NCI-H1694 (cell line): ENCODE data around the gene TUBE1.
"Not testable (repeated sequence)": the region's sequence is repeated elsewhere in the genome, so short reads cannot be mapped to it uniquely, and the experiment has no call there.

ENCODE experiments used
- DNase-seq: peaks from one replicate; lab custom pipeline; 2025; lab: John Stamatoyannopoulos, UW

TUBE1 gene

DNA sequence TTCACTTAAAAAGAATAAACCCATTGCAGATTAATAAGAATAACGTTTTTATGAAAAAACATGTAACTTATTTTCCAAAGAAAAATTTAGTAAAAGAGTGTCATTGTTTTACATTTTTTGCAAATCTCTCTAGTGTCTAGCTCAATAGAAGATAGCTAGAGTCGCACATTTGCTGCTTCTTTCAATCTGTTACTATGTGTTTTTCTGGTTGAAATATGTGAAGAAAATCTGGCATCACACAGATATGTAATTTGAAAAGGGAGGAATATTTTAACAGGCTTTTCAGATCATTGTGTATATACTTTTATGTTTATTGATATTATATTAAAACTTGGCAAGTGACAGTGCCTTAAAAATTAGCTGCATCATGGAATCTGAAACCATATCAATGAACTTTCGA, 24.3 kb downstream of the TUBE1 start:
- DNase-seq: no peak

DNA sequence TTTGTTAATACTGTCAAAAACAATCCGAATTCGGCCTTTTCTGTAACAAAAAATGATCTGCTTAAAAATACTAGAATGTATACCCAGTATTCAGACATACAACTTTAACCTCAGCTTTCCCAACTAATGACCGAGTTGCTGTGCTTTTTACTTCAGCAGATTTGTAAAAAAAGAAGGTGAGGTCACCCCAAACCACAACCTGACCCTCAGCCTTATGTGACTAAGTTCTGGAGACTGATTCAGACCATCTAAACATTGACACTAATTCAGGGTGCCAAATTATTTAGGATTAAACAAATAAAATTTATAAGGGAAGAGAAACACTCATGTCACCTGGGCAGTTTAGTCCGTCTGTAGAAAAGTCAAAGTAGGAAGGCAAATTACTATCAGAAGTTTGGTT, 25.7 kb downstream of the TUBE1 start:
- DNase-seq: no peak

DNA sequence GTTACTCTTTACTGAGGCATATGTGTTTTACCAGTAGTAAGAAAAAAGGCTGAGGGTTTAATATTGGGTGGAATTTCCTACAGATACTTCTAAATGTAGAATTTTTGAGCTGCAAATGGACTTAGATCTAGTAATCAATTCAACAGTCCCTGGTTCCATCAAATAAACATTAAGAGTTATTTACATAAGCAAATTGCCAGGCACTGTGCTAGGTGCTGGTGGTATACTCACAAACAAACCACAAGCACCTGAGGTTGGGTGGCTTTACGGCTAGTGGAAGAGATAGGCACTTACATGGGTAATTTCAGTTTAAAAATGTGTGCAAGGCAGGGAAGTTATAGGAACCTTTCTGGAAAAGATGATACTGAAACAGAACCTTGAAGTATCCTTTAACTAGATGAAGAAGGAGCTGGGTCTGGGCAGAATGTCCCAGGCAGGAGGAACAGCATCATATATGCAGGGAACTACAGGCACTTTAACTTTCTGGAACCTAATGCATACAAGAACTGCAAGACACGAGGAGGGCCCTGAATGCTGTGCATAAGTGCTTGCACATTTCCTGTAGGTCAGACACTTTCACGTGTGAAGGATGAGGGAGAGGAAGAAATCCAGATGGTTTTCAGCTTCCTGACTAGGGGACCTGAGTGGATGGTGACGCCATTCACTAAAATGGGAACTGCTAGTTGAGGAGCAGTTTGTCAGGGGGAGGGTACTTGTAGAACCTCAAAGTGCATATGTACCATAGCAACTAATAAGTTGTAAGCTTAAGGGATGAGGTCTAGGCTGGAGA, 28.8 kb downstream of the TUBE1 start:
- DNase-seq: no peak

DNA sequence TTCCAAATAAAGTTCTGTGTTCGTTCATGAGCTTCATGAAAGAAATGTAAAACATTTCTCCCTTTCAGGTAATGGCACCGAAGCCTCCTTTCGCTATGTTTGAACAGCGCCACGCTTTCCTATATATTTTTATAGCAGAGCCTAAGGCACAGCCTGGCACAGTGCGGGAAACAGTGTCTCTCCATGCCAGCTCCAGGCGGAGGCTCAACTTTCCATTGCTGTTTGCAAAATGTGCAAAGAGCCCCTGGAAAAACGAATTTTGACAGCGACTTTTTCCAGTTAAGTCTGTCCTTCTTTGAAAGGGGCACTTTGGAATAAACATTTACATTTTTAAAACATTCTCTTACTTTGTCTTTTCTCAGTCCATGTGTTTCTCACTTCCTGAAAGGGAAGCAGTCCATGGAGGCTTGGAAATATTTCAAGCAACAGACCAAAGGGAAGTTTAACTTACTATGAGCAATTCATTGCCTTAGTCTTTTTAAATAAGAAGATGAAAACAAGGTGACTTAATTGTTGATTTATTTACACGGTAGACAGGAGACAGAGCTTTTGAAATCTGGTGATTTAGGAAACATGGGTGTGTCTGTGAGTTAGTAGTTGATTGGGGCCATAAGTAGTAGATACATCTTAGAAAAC, 32.6 kb downstream of the TUBE1 start:
- DNase-seq: no peak

DNA sequence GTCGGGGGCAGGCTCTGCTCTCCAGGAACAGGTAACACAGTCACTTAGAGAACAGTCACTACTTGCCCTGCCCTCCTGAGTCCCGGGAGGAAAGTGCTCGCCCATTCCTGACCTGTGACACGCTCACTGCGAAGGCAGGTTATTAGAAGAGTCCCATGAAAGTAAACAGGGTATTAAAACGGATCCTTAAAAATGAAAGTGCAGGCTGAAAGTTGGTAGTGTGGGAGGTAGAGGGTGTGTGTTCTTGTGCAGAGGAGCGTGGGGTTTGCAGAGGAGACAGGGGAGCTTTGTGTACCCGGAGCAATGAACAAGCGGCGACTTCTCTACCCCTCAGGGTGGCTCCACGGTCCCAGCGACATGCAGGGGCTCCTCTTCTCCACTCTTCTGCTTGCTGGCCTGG, 33.3 kb downstream of the TUBE1 start, which contains the start of gene CCN6:
Gene CCN6, plus strand, starts transcription at position 104 of the 400 bp plus-strand sequence. Its CDS starts 254 bp downstream, at position 358.
- DNase-seq: no peak

DNA sequence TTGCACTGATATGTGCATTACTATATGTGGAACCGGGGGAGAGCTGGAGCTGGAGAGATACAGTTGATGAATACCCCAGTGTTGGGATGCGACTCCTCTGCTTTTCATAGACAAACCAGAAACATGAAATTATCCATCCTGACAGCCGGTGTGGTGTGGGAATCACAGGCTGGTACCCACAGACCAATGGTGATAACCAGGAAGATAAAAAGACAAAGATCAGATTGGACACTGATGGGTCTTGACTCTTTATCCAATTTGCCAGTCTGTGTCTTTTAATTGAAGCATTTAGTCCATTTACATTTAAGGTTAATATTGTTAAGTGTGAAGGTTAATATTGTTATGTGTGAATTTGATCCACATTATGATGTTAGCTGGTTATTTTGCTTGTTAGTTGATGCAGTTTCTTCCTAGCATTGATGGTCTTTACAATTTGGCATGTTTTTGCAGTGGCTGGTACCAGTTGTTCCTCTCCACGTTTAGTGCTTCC, 36.0 kb downstream of the TUBE1 start:
- not testable (repeated sequence) for DNase-seq

DNA sequence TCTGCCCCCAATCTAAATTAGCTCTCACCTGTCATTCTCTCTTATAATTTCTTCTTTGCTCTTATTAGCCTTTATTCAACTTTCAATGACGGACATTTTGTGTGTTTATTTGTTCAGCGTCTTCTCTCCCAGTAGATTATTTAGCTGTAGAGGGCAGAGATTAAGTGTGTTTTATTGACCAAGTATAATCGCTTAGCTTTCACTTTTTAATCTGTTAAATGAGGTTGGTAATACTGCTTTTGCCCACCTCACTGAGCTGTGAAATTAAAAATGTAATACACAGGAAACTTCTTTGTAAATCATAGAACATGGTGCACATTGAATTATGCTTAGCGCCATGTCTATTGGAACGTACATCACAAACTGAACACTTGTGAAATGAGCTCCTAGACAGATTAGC, 36.9 kb downstream of the TUBE1 start:
- DNase-seq: no peak

DNA sequence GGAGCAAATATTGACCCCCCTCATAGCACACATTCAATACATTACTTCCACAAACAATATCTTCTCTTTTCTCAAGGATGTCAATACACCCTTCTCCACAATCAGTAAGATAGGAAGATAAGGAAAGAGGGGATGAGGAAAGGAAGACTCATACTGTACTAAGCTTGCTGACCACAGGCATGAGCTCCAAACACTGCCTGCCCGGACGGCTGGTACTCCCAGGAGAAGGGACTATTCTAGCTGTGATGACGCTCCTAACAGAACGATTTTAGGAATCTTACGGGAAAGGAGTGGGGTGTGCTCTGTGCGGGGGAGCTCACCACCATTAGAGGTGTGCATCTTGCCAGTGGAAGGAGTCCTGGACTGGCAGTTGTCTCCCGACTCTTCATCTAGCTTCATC, 37.3 kb downstream of the TUBE1 start:
- no peak for DNase-seq

DNA sequence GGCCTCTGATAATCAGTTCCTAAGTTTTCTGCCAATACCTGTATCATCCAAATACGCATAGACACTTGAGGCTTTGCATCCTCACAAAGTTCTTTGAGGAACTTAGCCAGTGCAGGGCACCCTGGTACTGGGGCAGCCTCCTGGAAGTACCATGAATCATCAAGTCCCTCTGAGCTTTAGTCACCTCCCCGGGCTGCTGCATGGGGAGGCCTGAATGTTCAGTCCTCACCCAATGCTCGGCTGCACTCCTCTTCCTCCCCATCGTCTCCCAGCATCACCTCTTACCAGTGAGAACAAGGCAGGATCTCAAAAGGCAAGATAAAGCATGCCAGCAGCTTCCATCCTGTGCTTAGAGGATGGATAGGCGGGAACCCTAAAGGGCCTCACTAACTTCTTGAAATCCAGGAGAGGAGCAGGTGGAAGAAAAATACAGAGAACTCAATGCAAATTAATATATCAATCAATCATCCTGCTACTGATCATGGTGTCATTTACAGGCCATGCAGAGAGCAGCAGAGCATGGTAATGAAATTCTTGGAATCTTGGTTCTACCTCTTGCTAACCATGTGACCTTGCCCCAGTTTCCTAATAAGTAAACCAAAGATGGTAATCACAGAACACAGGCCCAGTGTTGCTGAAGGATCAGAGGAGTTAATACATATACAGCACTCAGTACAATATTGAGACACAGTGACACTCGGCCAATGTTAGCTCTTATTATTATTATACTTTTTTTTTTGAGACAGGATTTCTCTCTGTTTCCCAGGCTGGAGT, 38.1 kb downstream of the TUBE1 start:
- DNase-seq: no peak

DNA sequence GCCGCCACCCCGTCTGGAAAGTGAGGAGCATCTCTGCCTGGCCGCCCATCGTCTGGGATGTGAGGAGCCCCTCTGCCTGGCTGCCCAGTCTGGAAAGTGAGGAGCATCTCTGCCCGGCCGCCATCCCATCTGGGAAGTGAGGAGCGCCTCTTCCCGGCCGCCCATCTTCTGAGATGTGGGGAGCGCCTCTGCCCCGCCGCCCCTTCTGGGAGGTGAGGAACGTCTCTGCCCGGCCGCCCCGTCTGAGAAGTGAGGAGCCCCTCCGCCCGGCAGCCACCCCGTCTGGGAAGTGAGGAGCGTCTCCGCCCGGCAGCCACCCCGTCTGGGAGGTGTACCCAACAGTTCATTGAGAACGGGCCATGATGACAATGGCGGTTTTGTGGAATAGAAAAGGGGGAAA, 39.8 kb downstream of the TUBE1 start:
- DNase-seq: not testable (repeated sequence)

DNA sequence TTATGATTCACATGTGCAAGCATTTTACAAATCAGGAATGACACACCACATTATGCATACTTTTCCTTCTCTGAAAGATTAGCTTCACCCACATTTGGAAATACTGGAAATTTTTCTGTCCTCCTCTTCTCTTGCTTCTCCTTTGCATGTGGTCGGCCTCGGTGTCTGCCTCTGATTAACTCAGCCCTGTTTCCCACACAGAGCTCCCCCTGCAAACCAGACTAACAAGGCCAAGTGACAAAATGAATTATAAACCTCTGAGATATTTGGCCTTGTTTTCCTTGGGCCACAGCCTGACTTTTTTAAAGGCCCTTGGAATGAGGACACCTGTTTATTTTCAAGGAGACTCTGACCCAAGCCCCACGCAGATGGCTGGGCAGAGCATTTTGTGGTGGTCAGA, 42.4 kb downstream of the TUBE1 start:
- DNase-seq: no peak

DNA sequence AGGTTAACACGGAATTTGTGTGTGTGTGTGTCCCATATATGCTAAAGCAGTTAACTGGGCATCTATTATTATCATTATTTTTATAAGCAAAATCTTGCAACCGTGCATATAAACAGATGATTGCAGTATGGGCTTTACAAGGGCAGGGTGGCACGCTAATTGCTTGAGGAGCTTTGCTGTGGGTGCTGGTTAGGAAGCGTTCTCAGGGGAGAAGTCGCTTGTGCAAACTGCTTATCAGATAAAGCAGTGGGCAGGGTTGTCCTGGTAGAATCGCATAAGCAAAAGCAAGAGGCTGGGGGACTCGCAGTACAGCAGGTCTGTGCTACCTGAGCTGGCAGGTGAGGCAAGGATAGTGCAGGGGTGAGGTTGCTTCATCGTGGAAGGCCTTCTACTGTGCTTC, 43.1 kb downstream of the TUBE1 start:
- DNase-seq: no peak

DNA sequence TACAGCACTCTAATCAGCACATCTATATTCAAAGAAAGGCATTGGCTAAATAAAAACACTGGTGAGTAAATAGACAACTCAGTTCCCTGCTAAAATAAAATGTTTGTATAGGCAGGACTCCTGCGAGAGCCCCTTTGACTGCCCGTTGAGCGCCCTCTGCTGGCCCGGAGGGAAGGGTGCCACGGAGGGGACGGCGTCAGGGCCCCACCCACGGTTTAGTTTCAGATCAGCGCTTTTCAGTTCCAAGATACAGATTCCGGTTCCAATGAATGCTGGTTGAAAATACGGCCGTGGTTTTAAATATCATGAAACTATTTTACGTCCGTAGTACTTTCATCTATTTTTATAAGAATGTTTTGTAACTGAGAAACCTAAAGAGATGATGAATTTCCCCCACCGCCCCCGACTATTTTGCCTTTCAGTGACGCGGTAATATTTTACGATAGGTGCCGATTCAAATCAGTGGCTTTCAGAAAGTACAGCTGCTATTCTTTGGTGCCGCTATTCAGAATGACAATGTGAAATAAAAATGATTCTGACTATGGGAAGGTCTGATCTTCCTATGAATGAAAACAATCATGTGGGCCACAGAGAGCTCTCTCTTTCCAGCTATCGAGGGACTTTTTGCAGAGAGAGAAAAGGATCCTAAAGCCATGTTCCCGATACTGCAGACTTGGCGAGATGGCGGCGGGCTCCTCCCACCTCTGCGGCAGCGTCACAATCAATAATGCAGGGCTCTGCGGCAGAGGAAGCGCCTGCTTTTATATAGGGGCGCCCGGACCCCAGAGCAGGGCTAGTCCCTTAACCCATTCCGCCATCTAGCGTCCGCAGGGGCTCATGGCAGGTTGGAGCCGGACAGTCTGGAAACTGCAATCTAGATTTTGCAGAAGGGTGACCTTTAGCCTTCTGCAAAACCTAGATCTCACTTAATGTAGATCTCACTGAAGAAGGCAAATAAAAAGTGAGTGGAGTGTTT, 44.0 kb downstream of the TUBE1 start:
- peak; percentile 88 for DNase-seq

DNA sequence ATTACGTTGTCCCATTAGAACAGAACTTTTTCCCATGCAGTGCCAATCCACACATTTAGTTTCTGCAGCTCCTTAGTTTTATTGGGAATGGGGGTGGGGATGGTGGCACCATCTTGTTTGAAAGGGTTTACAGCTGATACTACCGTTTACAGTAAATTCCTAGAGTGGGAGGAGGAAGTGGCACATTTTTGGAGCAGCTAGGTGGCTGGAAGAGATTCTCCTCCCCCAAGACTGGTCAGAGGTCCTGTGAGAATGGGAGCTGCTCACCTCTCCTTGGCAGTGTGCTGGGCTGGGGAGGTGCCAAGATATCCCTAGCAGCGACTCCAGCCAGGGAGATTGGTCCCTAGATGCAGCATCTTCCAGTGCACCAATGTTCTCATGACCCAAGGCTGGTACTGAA, 45.7 kb downstream of the TUBE1 start:
- DNase-seq: no peak

DNA sequence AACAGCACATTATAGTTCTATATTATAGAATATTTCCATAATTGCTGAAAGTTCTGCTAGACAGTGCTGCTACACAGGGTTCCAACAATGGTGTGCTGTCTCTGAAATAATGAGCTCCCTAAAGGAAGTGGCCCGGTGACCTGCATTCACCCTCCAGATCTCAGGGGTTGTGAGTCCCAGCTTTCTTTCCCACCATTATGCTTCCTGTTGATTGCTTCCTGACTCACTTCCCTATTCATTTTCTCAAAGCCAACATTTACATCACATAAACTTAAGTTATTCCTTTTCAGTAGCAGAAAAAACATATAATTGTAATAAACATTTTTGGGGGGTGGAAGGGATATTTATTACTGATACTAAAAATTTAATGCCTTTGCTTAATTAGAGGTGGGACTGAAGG, 46.3 kb downstream of the TUBE1 start:
- DNase-seq: no peak

DNA sequence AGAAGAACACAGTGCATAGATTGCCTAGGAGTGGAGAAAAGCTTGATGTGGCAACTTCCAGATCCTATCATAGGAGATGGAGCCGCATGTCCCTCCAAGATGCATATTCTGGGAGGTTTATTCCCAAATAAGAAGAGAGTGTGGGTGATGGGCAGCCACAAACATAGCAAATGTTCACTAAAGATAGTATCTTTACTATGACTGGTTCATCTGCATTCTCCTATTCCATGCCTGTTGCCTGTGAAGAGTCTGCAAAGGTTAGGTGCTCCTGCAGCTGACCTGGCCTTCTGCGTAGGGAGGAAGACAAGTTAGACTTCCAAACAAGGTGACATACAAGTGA, 47.9 kb downstream of the TUBE1 start:
- DNase-seq: no peak

DNA sequence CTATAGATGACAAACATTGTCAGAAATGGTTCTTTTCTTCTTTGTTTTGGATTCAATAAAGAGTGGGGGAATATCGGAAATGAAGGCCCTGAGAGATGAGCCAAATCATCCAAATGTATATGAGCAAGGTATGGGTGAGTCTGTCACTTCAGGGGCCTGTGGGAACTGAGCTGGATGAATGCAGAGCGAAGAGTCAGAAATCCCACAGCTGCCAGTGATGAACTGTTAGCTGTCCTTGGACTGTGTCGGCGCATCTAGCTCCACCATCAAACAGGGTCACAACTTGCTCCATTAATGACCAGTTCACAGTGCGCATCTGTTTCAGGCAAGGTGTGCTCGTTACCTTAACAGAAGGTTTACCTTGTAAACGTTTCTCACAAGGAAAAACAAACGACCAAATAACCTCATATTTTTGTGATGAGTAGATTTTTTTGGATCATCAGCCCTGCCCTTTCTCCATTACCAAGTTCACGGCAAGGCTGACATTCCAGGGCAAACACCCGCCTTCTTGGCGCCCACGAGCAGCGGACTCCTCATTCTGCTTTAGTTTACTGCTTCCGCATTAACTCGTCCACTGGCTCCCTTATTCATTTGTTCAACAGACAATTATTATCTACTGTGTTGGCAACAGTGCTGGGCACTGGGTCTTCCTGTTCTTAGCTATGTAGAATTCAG, 48.4 kb downstream of the TUBE1 start:
- no peak for DNase-seq

DNA sequence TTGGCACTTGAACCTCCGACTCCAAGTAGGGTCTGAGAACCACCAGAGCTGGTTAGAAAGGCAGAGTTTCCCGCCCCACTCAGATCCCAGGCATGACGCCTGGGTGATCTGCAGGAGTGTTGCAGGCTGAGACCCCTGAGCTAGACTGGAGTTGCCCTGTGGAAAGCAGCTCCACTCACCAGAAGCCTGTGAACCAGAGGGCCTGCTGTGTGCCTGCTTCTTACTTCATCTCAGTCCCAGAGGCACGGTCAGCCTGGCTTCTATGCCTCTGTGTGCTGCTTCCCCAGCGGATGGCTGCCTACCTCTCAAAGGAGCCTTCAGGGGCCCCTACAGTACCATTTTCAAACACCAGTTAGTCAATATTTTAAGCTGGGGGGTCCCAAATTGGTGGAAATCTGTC, 49.0 kb downstream of the TUBE1 start:
- no peak for DNase-seq

DNA sequence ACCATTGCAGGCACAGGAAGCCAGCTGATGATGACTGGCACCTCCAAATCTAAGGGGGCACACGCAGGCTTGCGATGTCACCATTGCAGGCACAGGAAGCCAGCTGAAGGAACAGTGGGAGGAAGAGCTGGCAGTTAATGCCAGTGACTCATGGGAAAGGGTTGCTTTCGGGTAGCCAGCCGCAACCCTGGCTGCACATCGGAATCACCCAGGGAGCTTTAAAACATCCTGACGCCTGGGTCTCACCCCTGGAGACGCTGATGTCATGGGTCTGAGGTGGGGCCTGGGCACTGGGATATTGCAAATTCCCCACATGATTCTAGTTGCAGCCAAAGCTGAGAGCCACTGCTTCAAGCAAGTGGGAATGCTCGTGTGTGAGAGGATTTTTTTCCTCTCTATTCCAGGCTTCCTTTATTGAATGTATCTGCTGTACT, 49.5 kb downstream of the TUBE1 start:
- DNase-seq: no peak

DNA sequence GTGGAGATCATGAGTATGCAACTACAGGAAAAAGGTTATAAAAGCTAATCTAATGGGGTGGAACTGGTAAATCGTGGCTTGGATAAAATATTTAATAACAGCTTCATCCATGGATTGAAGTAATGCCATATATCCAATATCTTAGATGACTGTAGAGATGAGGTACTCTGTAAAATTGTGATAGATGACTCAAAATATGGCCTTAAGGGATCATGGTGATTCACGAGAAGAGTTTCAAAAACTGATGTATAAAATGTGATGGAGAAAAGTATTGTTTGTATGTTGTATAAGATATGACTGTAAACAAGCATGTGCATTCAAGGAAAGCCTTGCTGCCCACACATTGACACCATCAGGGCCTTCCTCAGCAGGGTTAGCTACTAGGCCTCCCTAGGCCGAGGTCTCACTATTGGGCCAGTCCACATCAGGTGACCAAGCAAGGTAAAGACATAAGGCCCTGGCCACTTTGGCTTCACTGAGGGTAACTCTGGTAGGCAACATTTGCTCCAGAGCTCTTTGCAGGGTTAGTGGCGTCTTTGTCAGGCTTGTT, 51.1 kb downstream of the TUBE1 start:
- DNase-seq: no peak

DNA sequence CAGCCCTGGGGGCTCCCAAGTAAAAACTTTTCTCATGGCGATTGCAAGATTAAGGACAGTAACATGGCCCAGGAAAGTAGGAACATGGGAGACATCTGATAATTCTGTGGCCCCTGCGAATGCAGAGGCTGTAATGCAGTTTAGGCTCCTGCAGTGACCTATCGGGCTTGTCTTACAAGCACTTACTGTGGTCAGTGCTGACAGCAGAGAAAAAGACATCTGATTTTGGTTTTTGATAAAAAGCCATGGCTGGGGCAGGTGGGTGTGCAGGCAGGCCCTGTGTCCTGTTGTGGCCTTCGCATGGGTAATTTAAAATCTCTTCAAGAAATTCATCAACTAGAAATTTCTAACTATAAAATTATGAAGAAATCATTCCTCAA, 52.7 kb downstream of the TUBE1 start:
- DNase-seq: no peak
